HTERT RPE-1 (cell line): Measurements from ENCODE around the gene CALD1.
"Not testable (repeated sequence)": the region's sequence is repeated elsewhere in the genome, so short reads cannot be mapped to it uniquely, and the experiment has no call there.

Experiments used
- in situ Hi-C: fragments of 300-500 bp; cut with MboI; formaldehyde crosslinking; loops from 4 replicates; pipeline ENCODE4 v1.14.3; 2020; ENCODE audit warnings: low sequenced_read_pairs

Gene CALD1

GRCh38 chr7:134942690-134943466, 163.4 kb downstream of the CALD1 start:
- in situ Hi-C loops: no loop called here

GRCh38 chr7:134943785-134944400, 164.5 kb downstream of the CALD1 start:
- in situ Hi-C loops: no loop called here

- in situ Hi-C loops: no loop called here
These were observed 166.3 kb downstream of the CALD1 start for GRCh38 chr7:134945691-134946090.

GRCh38 chr7:134946260-134946659, 166.8 kb downstream of the CALD1 start:
- in situ Hi-C loops: no loop called here

GRCh38 chr7:134947329-134947728, 167.9 kb downstream of the CALD1 start:
- in situ Hi-C loops: no loop called here

GRCh38 chr7:134947831-134948230, 168.4 kb downstream of the CALD1 start:
- in situ Hi-C loops: no loop called here

GRCh38 chr7:134948246-134948645, 168.8 kb downstream of the CALD1 start:
- in situ Hi-C loops: no loop called here

DNA sequence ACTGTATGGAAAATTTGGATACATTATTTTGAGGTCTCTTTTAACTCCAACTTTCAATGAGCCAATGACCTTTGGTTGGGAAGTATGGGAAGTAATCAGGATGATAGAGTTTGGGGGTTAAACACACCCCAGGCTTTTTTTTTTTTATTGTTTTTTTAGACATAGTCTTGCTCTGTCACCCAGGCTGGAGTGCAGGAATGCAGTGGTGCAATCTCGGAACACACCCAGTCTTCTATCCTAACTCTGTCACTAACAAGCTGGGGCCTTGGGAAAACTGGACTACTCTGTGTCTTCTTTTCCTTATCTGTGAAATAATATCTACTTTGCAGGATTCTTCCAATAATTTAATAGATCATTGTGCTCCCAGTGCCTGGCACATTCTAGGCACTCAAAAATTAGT, 169.3 kb downstream of the CALD1 start:
- in situ Hi-C loops: no loop called here

DNA sequence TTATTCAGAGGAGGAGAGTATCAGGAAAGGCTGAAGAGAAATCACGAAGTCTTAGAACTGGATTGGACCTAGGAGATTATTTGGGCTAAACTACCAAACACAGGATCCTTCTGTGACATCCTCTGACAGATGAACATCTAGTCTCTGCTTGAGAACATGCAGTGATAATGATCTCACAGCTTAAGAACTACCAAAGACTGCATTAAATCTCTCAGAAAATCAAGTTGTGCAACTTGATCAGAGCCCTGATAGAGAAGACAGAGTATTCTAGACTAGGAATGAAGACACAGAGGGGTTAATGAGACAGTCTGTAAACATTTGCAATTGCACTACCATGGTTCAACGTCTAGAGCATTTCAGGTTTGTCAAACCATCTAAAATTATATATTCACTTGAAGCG, 169.7 kb downstream of the CALD1 start:
- in situ Hi-C loops: no loop called here

- in situ Hi-C loops: no loop called here
These were observed 175.0 kb downstream of the CALD1 start for GRCh38 chr7:134954197-134955082.

- in situ Hi-C loops: no loop called here
These were observed 177.6 kb downstream of the CALD1 start for GRCh38 chr7:134957005-134957404.

DNA sequence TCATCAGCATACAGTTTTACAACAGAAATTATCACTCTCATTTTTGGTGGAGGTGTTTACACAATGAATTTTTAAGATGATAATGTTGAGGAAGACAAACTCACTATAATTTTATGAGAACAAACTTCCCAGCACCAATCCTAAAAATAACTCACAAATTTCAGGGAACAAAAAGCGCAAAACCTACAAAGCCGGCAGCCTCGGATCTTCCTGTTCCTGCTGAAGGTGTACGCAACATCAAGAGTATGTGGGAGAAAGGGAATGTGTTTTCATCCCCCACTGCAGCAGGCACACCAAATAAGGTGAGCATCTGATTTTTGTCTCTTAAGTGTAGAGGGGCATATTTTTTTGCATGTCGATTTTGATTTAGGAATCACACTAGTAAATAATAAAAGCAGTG, 180.4 kb downstream of the CALD1 start:
- in situ Hi-C loops: no loop called here

- in situ Hi-C loops: no loop called here
These were observed 182.9 kb downstream of the CALD1 start for GRCh38 chr7:134962270-134962780.

DNA sequence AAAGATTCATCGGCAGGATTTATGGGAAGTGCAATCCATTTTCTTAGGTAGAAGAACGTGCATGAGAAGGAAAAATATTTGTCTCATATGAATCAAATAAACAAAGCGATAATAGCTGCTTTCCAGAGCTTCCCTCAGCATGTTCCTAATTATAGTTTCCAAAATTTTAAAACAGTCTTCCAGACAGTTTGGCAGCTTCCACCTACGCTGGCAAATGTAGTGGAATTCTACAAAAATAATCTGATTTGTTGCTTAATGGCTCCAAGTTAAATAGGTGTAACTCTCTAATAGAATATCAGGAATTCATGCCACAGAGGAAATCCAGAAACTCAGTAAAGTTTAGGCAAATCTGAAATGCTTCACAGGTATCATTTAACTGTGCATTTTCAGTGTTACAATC, 183.6 kb downstream of the CALD1 start:
- in situ Hi-C loops: no loop called here

- in situ Hi-C loops: no loop called here
These were observed 187.3 kb downstream of the CALD1 start for GRCh38 chr7:134966691-134967090.

- in situ Hi-C loops: no loop called here
These were observed 188.7 kb downstream of the CALD1 start for GRCh38 chr7:134968110-134968509.

DNA sequence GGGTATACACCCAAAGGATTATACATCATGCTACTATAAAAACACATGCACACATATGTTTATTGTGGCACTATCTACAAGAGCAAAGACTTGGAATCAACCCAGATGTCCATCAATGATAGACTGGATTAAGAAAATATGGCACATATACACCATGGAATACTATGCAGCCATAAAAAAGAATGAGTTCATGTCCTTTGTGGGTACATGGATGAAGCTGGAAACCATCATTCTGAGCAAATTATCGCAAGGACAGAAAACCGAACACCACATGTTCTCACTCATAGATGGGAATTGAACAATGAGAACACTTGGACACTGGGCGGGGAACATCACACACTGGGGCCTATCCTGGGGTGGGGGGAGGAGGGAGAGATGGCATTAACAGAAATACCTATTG, 202.2 kb downstream of the CALD1 start:
- in situ Hi-C loops: not testable (repeated sequence)

DNA sequence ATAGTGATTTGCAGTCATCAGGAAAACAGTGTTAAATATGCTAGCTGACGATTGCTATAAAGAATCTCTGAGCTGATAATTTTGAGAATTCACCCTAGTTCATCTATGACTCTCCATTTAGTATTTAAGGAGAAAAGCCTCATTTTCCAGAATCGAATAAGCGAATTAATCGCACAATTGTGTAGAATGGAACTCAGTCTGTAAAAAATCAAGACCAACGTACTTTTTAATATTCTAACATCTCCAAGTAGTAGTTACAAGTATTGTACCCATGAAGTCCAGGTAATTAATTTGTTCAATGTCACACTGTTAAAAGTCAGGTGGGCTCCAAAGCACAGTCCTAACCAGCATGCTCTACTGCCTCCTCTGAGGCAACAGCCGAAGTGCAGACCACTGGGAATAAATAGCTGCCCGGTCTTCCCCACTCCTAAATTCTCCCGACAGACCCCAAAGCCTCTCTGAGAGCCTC, 206.5 kb downstream of the CALD1 start:
- in situ Hi-C loops: no loop called here

DNA sequence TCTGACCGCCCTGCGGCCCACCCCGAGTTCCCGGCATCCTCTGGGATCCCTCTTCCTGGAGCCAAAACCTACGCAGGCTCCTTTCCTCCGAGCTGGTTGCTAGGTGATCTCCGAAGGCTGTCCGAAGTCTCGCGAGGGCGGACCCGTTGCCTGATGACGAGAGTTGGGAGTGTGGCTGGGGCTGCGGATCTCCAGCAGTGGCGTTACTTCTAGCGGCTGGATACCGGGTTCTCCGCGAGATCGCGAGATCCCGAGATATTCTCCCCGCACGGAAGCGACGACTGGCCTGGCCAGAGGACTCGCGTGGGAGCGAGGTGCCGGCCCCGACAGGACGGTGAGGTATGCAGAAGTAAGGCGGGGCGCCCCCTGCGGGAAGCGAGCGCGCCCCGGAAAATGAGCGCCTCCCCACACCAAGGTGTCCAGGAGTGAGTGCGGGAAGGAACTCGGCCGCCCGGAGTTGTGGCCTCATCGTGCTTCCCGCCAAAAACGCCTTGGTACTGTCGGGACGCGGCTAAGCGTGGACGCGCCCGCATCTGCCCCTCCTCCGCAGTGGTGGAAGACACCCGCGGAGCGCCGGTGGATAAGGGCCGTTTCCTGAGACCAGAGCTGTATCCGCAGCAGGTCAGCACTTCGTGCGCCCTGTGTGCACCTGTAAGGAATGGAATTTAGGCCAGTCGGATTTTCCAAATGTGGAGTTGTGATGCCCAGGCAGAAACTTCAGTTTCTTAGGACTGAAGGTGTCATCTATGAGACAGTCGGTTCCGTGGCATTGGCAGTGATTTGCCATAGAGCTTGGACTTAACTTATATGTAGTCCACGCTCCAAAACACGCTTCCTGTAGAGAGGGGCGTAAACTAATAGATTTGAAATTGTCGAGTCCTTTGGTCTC, 207.2 kb downstream of the CALD1 start, which contains the start of gene AGBL3:
TSS of gene AGBL3 (plus strand) at position 146 of the 889 bp plus-strand sequence. CDS start 1,426 bp downstream, outside the sequence.
- in situ Hi-C loops: no loop called here

DNA sequence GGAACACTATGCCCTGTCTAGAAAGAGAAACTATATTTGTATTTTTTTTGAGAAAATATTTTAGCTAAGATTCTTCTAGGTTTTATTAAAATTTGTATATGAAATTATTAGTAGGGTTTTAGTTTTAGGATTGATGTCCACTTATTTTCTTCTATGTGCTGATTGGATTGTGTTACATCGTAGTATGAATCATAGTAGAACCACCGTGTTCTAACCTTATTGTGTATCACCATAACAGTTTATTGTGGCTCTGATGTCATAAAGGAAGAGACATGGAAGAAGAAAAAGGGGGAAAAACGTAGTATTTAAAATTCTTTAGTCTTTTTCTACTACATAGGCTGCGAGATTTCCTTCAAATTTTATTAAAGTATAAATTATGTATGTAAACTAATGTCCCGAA, 208.7 kb downstream of the CALD1 start:
- in situ Hi-C loops: no loop called here
